ENCODE data around the gene SLC16A6.

The SLC16A6 gene

DNA sequence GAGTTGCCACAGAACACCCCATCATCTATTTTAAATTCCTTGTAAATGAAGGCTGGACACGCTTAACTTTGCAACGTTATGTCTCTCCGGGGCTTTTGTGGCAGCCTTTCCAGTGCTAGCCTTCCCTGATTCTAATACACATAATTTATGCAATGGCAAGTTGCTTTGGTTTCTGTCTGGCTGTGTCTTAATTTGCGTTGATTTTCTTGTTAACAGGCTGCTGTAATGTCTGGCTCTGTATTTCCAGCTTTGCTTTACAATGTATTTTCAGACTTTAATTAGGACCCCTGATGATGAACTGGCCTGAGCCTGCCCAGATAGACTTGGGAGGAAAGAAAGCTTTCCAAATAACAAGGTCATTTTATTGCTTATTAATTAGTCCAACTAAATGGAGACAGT lies 30.6 kb upstream of the SLC16A6 start:
- DNase-seq (ENCODE audit: low spot score) = no peak

DNA sequence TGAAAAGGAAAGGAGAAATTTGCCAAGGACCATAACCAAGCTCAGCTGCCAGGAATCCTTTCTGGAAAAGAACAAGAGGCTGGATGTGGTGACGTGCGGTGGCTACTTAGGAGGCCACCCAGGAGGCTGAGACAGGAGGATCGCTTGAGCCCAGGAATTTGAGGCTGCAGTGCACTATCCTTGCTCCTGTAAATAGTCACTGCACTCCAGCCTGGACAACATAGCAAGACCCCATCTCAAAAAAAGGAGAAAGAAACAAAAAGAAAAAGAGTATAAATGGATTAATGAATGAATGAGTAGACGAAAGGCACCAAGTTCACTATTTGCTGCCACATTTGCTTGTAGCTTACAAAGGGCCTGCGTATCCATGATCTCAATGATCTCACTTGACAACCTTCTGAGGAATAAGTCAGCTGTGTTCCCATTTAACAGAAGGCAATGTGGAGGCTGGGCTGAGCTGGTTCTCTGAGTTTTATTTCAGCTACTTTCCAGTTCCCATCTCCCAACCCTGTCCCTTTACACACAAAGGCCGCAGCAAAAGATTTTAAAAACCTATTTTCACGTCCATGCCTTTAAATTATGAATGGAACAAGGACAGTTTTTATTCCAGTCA lies 30.1 kb upstream of the SLC16A6 start:
- Histone ChIP-seq H3K79me1 (ENCODE audit: low read depth, low read length) (no peaks in the 10 kb centered on the region), H3K9ac (ENCODE audit: low read depth, low read length, poor library complexity) (no peak overlapping the region), H3K4me2 (ENCODE audit: insufficient read depth, low read length, poor library complexity, severe bottlenecking) (no peak overlapping the region), H3K4me3 (ENCODE audit: low read length in 2 of 2) (no peak overlapping the region), H3K23ac (ENCODE audit: low read depth, low read length, poor library complexity) (no peak overlapping the region), H2BK12ac (ENCODE audit: low read length) (no peak overlapping the region), H3K9me3 (replicated peaks in 1 of 2; ENCODE audit: control insufficient read depth in 2 of 2, insufficient read depth in 1 of 2, low read depth in 1 of 2, low read length in 2 of 2) (peaks cover 6 to 12% of the 10 kb centered on the region in 2 donors), H4K8ac (ENCODE audit: low read depth, low read length) (no peak overlapping the region), H3K27ac (replicated peaks; ENCODE audit: low read length) (no peak overlapping the region), H2AK5ac (ENCODE audit: low read depth, low read length) (no peak overlapping the region), H2BK5ac (ENCODE audit: low read length) (no peak overlapping the region), H2BK15ac (ENCODE audit: low read length) (no peak overlapping the region), H3K18ac (ENCODE audit: low read length) (no peak overlapping the region), H3K14ac (ENCODE audit: low read length) (no peak overlapping the region), H3K4me1 (ENCODE audit: control insufficient read depth in 2 of 2, insufficient read depth in 1 of 2, low read depth in 1 of 2, low read length in 2 of 2) (peaks cover 0 to 14% of the 10 kb centered on the region in 2 donors), H2BK120ac (ENCODE audit: low read depth, low read length) (no peak overlapping the region), H2AFZ (ENCODE audit: low read length) (no peak overlapping the region), H4K91ac (ENCODE audit: low read depth, low read length, poor library complexity) (no peak overlapping the region), H3K27me3 (ENCODE audit: control insufficient read depth in 3 of 3, insufficient read depth in 3 of 3, low read depth in 1 of 3, low read length in 3 of 3) (no peaks in the 10 kb centered on the region), H3K4ac (ENCODE audit: low read length) (no peak overlapping the region), H3K36me3 (replicated peaks in 1 of 2; ENCODE audit: control insufficient read depth in 2 of 2, insufficient read depth in 2 of 2, low read length in 2 of 2) (no peaks in the 10 kb centered on the region)
- WGBS, 2 donors (ENCODE audit: extremely low coverage in 2 of 2, insufficient read length in 2 of 2, insufficient replicate concordance in 1 of 2) = no CpG with 5 or more reads among the region's 7 CpGs
- no peak for DNase-seq (ENCODE audit: low spot score)

More for the DNA sequence above, 30.6 kb upstream of the SLC16A6 start:
- Histone ChIP-seq H2AFZ (ENCODE audit: low read length) (no peak overlapping the region), H2BK12ac (ENCODE audit: low read length) (no peak overlapping the region), H3K4ac (ENCODE audit: low read length) (no peak overlapping the region), H2AK5ac (ENCODE audit: low read depth, low read length) (no peak overlapping the region), H4K91ac (ENCODE audit: low read depth, low read length, poor library complexity) (no peak overlapping the region), H3K4me3 (ENCODE audit: low read length in 2 of 2) (no peak overlapping the region), H3K4me2 (ENCODE audit: insufficient read depth, low read length, poor library complexity, severe bottlenecking) (no peak overlapping the region), H3K36me3 (replicated peaks in 1 of 2; ENCODE audit: control insufficient read depth in 2 of 2, insufficient read depth in 2 of 2, low read length in 2 of 2) (no peaks in the 10 kb centered on the region), H2BK120ac (ENCODE audit: low read depth, low read length) (no peak overlapping the region), H2BK15ac (ENCODE audit: low read length) (no peak overlapping the region), H3K23ac (ENCODE audit: low read depth, low read length, poor library complexity) (no peak overlapping the region), H3K14ac (ENCODE audit: low read length) (no peak overlapping the region), H3K9me3 (replicated peaks in 1 of 2; ENCODE audit: control insufficient read depth in 2 of 2, insufficient read depth in 1 of 2, low read depth in 1 of 2, low read length in 2 of 2) (peaks cover 6 to 12% of the 10 kb centered on the region in 2 donors), H3K27me3 (ENCODE audit: control insufficient read depth in 3 of 3, insufficient read depth in 3 of 3, low read depth in 1 of 3, low read length in 3 of 3) (no peaks in the 10 kb centered on the region), H4K8ac (ENCODE audit: low read depth, low read length) (no peak overlapping the region), H3K18ac (ENCODE audit: low read length) (no peak overlapping the region), H3K79me1 (ENCODE audit: low read depth, low read length) (no peaks in the 10 kb centered on the region), H3K9ac (ENCODE audit: low read depth, low read length, poor library complexity) (no peak overlapping the region), H2BK5ac (ENCODE audit: low read length) (no peak overlapping the region), H3K27ac (replicated peaks; ENCODE audit: low read length) (no peak overlapping the region), H3K4me1 (ENCODE audit: control insufficient read depth in 2 of 2, insufficient read depth in 1 of 2, low read depth in 1 of 2, low read length in 2 of 2) (peaks cover 0 to 14% of the 10 kb centered on the region in 2 donors)
- no CpG with 5 or more reads among the region's 4 CpGs for WGBS, 2 donors (ENCODE audit: extremely low coverage in 2 of 2, insufficient read length in 2 of 2, insufficient replicate concordance in 1 of 2)

- H3K27ac ChIP-seq (replicated peaks; ENCODE audit: low read length) = no peak overlapping the region
- DNase-seq (ENCODE audit: low spot score) = no peak
- no peaks in the 10 kb centered on the region for H3K27me3 ChIP-seq (ENCODE audit: control insufficient read depth in 3 of 3, insufficient read depth in 3 of 3, low read depth in 1 of 3, low read length in 3 of 3)
- H4K8ac ChIP-seq (ENCODE audit: low read depth, low read length) = no peak overlapping the region
- no peaks in the 10 kb centered on the region for H3K79me1 ChIP-seq (ENCODE audit: low read depth, low read length)
- no peaks in the 10 kb centered on the region for H3K36me3 ChIP-seq (replicated peaks in 1 of 2; ENCODE audit: control insufficient read depth in 2 of 2, insufficient read depth in 2 of 2, low read length in 2 of 2)
- peak overlapping the region; percentile 77 for H3K14ac ChIP-seq (ENCODE audit: low read length)
- no peak overlapping the region for H3K18ac ChIP-seq (ENCODE audit: low read length)
- no peak overlapping the region for H3K4me2 ChIP-seq (ENCODE audit: insufficient read depth, low read length, poor library complexity, severe bottlenecking)
- H2AK5ac ChIP-seq (ENCODE audit: low read depth, low read length) = no peak overlapping the region
- H2BK120ac ChIP-seq (ENCODE audit: low read depth, low read length) = no peak overlapping the region
- no peak overlapping the region for H3K23ac ChIP-seq (ENCODE audit: low read depth, low read length, poor library complexity)
- WGBS, 2 donors (ENCODE audit: extremely low coverage in 2 of 2, insufficient read length in 2 of 2, insufficient replicate concordance in 1 of 2) = no CpG with 5 or more reads among the region's 5 CpGs
- no peak overlapping the region for H3K9ac ChIP-seq (ENCODE audit: low read depth, low read length, poor library complexity)
- no peak overlapping the region for H2BK12ac ChIP-seq (ENCODE audit: low read length)
- H3K4me3 ChIP-seq (ENCODE audit: low read length in 2 of 2) = no peak overlapping the region
- no peak overlapping the region for H2AFZ ChIP-seq (ENCODE audit: low read length)
- peaks cover 6 to 12% of the 10 kb centered on the region in 2 donors for H3K9me3 ChIP-seq (replicated peaks in 1 of 2; ENCODE audit: control insufficient read depth in 2 of 2, insufficient read depth in 1 of 2, low read depth in 1 of 2, low read length in 2 of 2)
- peaks cover 0 to 14% of the 10 kb centered on the region in 2 donors for H3K4me1 ChIP-seq (ENCODE audit: control insufficient read depth in 2 of 2, insufficient read depth in 1 of 2, low read depth in 1 of 2, low read length in 2 of 2)
- no peak overlapping the region for H2BK5ac ChIP-seq (ENCODE audit: low read length)
- no peak overlapping the region for H4K91ac ChIP-seq (ENCODE audit: low read depth, low read length, poor library complexity)
- H2BK15ac ChIP-seq (ENCODE audit: low read length) = no peak overlapping the region
- H3K4ac ChIP-seq (ENCODE audit: low read length) = no peak overlapping the region
These were observed 29.5 kb upstream of the SLC16A6 start for GRCh38 chr17:68320311-68320865.

GRCh38 chr17:68319410-68320162 lies 28.7 kb upstream of the SLC16A6 start:
- H3K36me3 ChIP-seq (replicated peaks in 1 of 2; ENCODE audit: control insufficient read depth in 2 of 2, insufficient read depth in 2 of 2, low read length in 2 of 2) = no peaks in the 10 kb centered on the region
- no peak overlapping the region for H2AFZ ChIP-seq (ENCODE audit: low read length)
- no peak overlapping the region for H4K91ac ChIP-seq (ENCODE audit: low read depth, low read length, poor library complexity)
- no peak overlapping the region for H3K27ac ChIP-seq (replicated peaks; ENCODE audit: low read length)
- no peak for DNase-seq (ENCODE audit: low spot score)
- WGBS, 2 donors (ENCODE audit: extremely low coverage in 2 of 2, insufficient read length in 2 of 2, insufficient replicate concordance in 1 of 2) = no CpG with 5 or more reads among the region's 12 CpGs
- H2AK5ac ChIP-seq (ENCODE audit: low read depth, low read length) = no peak overlapping the region
- no peak overlapping the region for H3K4me3 ChIP-seq (ENCODE audit: low read length in 2 of 2)
- peaks cover 4 to 6% of the 10 kb centered on the region in 2 donors for H3K9me3 ChIP-seq (replicated peaks in 1 of 2; ENCODE audit: control insufficient read depth in 2 of 2, insufficient read depth in 1 of 2, low read depth in 1 of 2, low read length in 2 of 2)
- H3K27me3 ChIP-seq (ENCODE audit: control insufficient read depth in 3 of 3, insufficient read depth in 3 of 3, low read depth in 1 of 3, low read length in 3 of 3) = no peaks in the 10 kb centered on the region
- H3K14ac ChIP-seq (ENCODE audit: low read length) = no peak overlapping the region
- H3K4me1 ChIP-seq (ENCODE audit: control insufficient read depth in 2 of 2, insufficient read depth in 1 of 2, low read depth in 1 of 2, low read length in 2 of 2) = peaks cover 2 to 15% of the 10 kb centered on the region in 2 donors
- H3K23ac ChIP-seq (ENCODE audit: low read depth, low read length, poor library complexity) = no peak overlapping the region
- no peak overlapping the region for H2BK12ac ChIP-seq (ENCODE audit: low read length)
- H3K18ac ChIP-seq (ENCODE audit: low read length) = no peak overlapping the region
- no peak overlapping the region for H2BK5ac ChIP-seq (ENCODE audit: low read length)
- H4K8ac ChIP-seq (ENCODE audit: low read depth, low read length) = no peak overlapping the region
- no peaks in the 10 kb centered on the region for H3K79me1 ChIP-seq (ENCODE audit: low read depth, low read length)
- H3K4me2 ChIP-seq (ENCODE audit: insufficient read depth, low read length, poor library complexity, severe bottlenecking) = no peak overlapping the region
- H3K4ac ChIP-seq (ENCODE audit: low read length) = no peak overlapping the region
- H2BK120ac ChIP-seq (ENCODE audit: low read depth, low read length) = no peak overlapping the region
- no peak overlapping the region for H3K9ac ChIP-seq (ENCODE audit: low read depth, low read length, poor library complexity)
- no peak overlapping the region for H2BK15ac ChIP-seq (ENCODE audit: low read length)
